VCaP (cell line): ENCODE results near the gene COLEC12.

Experiments used
- H3K27ac ChIP-seq: fragments of 450-650 bp; 2 replicates; pipeline ENCODE4 v1.5.1; 2017
- CTCF ChIP-seq: fragments of 450-650 bp; conservative IDR thresholded peaks from 2 replicates; pipeline ENCODE4 v1.5.1; 2017; ENCODE audit warnings: mild to moderate bottlenecking, moderate library complexity

COLEC12 gene

GRCh38 chr18:526681-527080 lies 26.2 kb upstream of the COLEC12 start:
- H3K27ac ChIP-seq, result no peak overlapping the region
- TF ChIP-seq CTCF, result no peak

- TF ChIP-seq CTCF, result no peak
- peak overlapping the region; percentile 31 for H3K27ac ChIP-seq
These were observed 24.7 kb upstream of the COLEC12 start for GRCh38 chr18:525036-525797.

- H3K27ac ChIP-seq, result peak overlapping the region; percentile 31
- TF ChIP-seq CTCF, result no peak
These were observed 24.0 kb upstream of the COLEC12 start for GRCh38 chr18:524466-524865.

- no peak for TF ChIP-seq CTCF
- peak overlapping the region; percentile 31 for H3K27ac ChIP-seq
These were observed 23.1 kb upstream of the COLEC12 start for GRCh38 chr18:523561-523960.

GRCh38 chr18:519019-519879 lies 18.7 kb upstream of the COLEC12 start:
- TF ChIP-seq CTCF, result no peak
- H3K27ac ChIP-seq, result peak overlapping the region; percentile 68

GRCh38 chr18:518081-518480 lies 17.6 kb upstream of the COLEC12 start:
- peak overlapping the region; percentile 68; the same call in 1 of the 2 replicates for H3K27ac ChIP-seq
- no peak for TF ChIP-seq CTCF

GRCh38 chr18:515838-516237 lies 15.3 kb upstream of the COLEC12 start:
- no peak overlapping the region for H3K27ac ChIP-seq

More at GRCh38 chr18:515838-516237, 15.3 kb upstream of the COLEC12 start:
- no peak for TF ChIP-seq CTCF
